GM23248 (cell line): ENCODE results near the gene NDFIP2. TPM values are rescaled to one million over a fixed set of nuclear protein-coding genes. Genes with fewer than 3 reads are reported as not detected.
A peak's percentile ranks its signal among the peaks of the same experiment; 100 is the strongest.

Experiments used
- DNase-seq: peaks from one replicate; pipeline ENCODE4 v3.0.0-alpha.2; 2015
- H2AFZ ChIP-seq: fragments of 200-600 bp; sonication (generic); 2 replicates; pipeline ENCODE4 v1.6.1; 2016; ENCODE audit warnings: antibody characterized with exemption
- H3F3A ChIP-seq: fragments of 200-600 bp; sonication (generic); 2 replicates; pipeline ENCODE4 v1.6.1; 2016; ENCODE audit warnings: mild to moderate bottlenecking, antibody characterized with exemption, mixed run types; ENCODE audit not compliant: insufficient read depth
- H3K27ac ChIP-seq: fragments of 200-600 bp; sonication (generic); 2 replicates; pipeline ENCODE4 v1.5.1; 2016; ENCODE audit warnings: mild to moderate bottlenecking
- H3K27me3 ChIP-seq: fragments of 200-600 bp; sonication (generic); replicated peaks from 2 replicates; pipeline ENCODE4 v1.6.1; 2016; ENCODE audit warnings: mild to moderate bottlenecking; ENCODE audit not compliant: insufficient read depth
- H3K36me3 ChIP-seq: fragments of 200-600 bp; sonication (generic); 2 replicates; pipeline ENCODE4 v1.6.1; 2016; ENCODE audit warnings: low read depth, mild to moderate bottlenecking
- H3K4me1 ChIP-seq: fragments of 200-600 bp; sonication (generic); 2 replicates; pipeline ENCODE4 v1.6.1; 2016; ENCODE audit warnings: mild to moderate bottlenecking; ENCODE audit not compliant: insufficient read depth
- H3K4me2 ChIP-seq: fragments of 200-600 bp; sonication (generic); one replicate; pipeline ENCODE4 v1.6.1; 2016; ENCODE audit warnings: mild to moderate bottlenecking; ENCODE audit not compliant: unreplicated experiment
- H3K4me3 ChIP-seq: fragments of 200-600 bp; sonication (generic); 2 replicates; pipeline ENCODE4 v1.5.1; 2016; ENCODE audit warnings: mild to moderate bottlenecking
- H3K79me2 ChIP-seq: fragments of 200-600 bp; sonication (generic); 2 replicates; pipeline ENCODE4 v1.6.1; 2016; ENCODE audit warnings: mild to moderate bottlenecking; ENCODE audit not compliant: insufficient read depth
- H3K9ac ChIP-seq: fragments of 200-600 bp; sonication (generic); 2 replicates; pipeline ENCODE4 v1.6.1; 2016; ENCODE audit warnings: mild to moderate bottlenecking
- H3K9me2 ChIP-seq: fragments of 200-600 bp; sonication (generic); 2 replicates; pipeline ENCODE4 v1.6.1; 2016; ENCODE audit warnings: mixed run types, mild to moderate bottlenecking, moderate library complexity; ENCODE audit not compliant: insufficient read depth
- H3K9me3 ChIP-seq: fragments of 200-600 bp; sonication (generic); one replicate; pipeline ENCODE4 v1.6.1; 2017; ENCODE audit warnings: low read depth
- H4K20me1 ChIP-seq: fragments of 200-600 bp; sonication (generic); 2 replicates; pipeline ENCODE4 v1.6.0; 2016; ENCODE audit not compliant: insufficient read depth
- EZH2 ChIP-seq: fragments of 200-600 bp; sonication (generic); IDR thresholded peaks from 2 replicates; pipeline ENCODE4 v1.6.1; 2018; ENCODE audit warnings: antibody characterized with exemption, mild to moderate bottlenecking; ENCODE audit not compliant: insufficient read depth, poor library complexity, severe bottlenecking
- EZH2phosphoT487 ChIP-seq: fragments of 200-600 bp; sonication (generic); IDR thresholded peaks from 2 replicates; pipeline ENCODE4 v1.6.1; 2018; ENCODE audit warnings: antibody characterized with exemption, moderate library complexity, mild to moderate bottlenecking, low read depth; ENCODE audit not compliant: insufficient read depth
- WGBS, 2 experiments: methylation state at CpG; one replicate each; pipeline ENCODE4 v1.1.6; 2015 to 2017; ENCODE audit warnings: low lambda C conversion rate in 2 of 2, low coverage in 1 of 2; ENCODE audit errors: missing lambda C conversion rate in 2 of 2; 5-methylcytosine and 5-hydroxymethylcytosine counted together
- in situ Hi-C: fragments of 300-500 bp; cut with MboI; formaldehyde crosslinking; loops from 2 replicates; pipeline ENCODE4 v1.15.0; 2020
- polyA plus RNA-seq: library from polyadenylated mRNA; unstranded; fragments of >200 nt; fragmentation: Nextera tagmentation; extraction: Ambion mirVana; gene quantifications from 2 replicates; pipeline ENCODE4 v1.2.1, GENCODE V29; 2016
- total RNA-seq: library from RNA; depleted of rRNA; stranded (reverse); fragments of >200 nt; shearing (Covaris generic); gene quantifications from 2 replicates; pipeline ENCODE4 v1.2.3, GENCODE V29; 2014

NDFIP2 gene
- total and polyA plus RNA-seq, 2 experiments from 2014 or later = 98.1 to 109 TPM

- in situ Hi-C loops = no loop called here
- H4K20me1 ChIP-seq = peaks cover 35% of the 10 kb centered on the region
- H3K36me3 ChIP-seq = no peaks in the 10 kb centered on the region
- H3K9ac ChIP-seq = no peak overlapping the region
- no peak overlapping the region for H2AFZ ChIP-seq
- H3K79me2 ChIP-seq = peaks cover 100% of the 10 kb centered on the region
- no peak overlapping the region for H3K4me3 ChIP-seq
- WGBS, 2 experiments = 95 to 98% methylated on average over 7 of the region's 7 CpGs
- no peak overlapping the region for H3K27ac ChIP-seq
- no peaks in the 10 kb centered on the region for H3K9me2 ChIP-seq
- H3K4me1 ChIP-seq = peaks cover 13% of the 10 kb centered on the region
- H3K9me3 ChIP-seq = no peaks in the 10 kb centered on the region
- no peaks in the 10 kb centered on the region for H3F3A ChIP-seq
- peak; percentile 29 for DNase-seq
- peak overlapping the region; percentile 1 for H3K4me2 ChIP-seq
- TF ChIP-seq EZH2phosphoT487 (no peak), EZH2 (no peak)
- no peaks in the 10 kb centered on the region for H3K27me3 ChIP-seq
Observed at GRCh38 chr13:79501538-79502232, 20.7 kb downstream of the NDFIP2 start.

GRCh38 chr13:79502859-79503468 is 22.0 kb downstream of the NDFIP2 start:
- peaks cover 96% of the 10 kb centered on the region for H3K79me2 ChIP-seq
- in situ Hi-C loops = no loop called here
- no peak for DNase-seq
- H3K4me3 ChIP-seq = no peak overlapping the region
- no peaks in the 10 kb centered on the region for H3K36me3 ChIP-seq
- no peaks in the 10 kb centered on the region for H3F3A ChIP-seq
- H2AFZ ChIP-seq = no peak overlapping the region
- TF ChIP-seq EZH2phosphoT487 = no peak
- no peak for TF ChIP-seq EZH2
- H3K4me1 ChIP-seq = peaks cover 13% of the 10 kb centered on the region
- 80 to 86% methylated on average over 3 of the region's 3 CpGs for WGBS, 2 experiments
- H3K27ac ChIP-seq = no peak overlapping the region
- no peaks in the 10 kb centered on the region for H3K9me2 ChIP-seq
- no peak overlapping the region for H3K4me2 ChIP-seq
- peaks cover 32% of the 10 kb centered on the region for H4K20me1 ChIP-seq
- H3K27me3 ChIP-seq = no peaks in the 10 kb centered on the region
- H3K9me3 ChIP-seq = no peaks in the 10 kb centered on the region
- no peak overlapping the region for H3K9ac ChIP-seq

GRCh38 chr13:79503473-79504017 is 22.6 kb downstream of the NDFIP2 start:
- in situ Hi-C loops = no loop called here
- peaks cover 32% of the 10 kb centered on the region for H4K20me1 ChIP-seq

GRCh38 chr13:79508224-79508961 is 27.4 kb downstream of the NDFIP2 start:
- TF ChIP-seq EZH2 (no peak), EZH2phosphoT487 (no peak)
- in situ Hi-C loops = no loop called here

More at GRCh38 chr13:79503473-79504017, 22.6 kb downstream of the NDFIP2 start:
- H3K4me1 ChIP-seq = peaks cover 13% of the 10 kb centered on the region
- TF ChIP-seq EZH2phosphoT487 = no peak
- TF ChIP-seq EZH2 = no peak
- no peak overlapping the region for H3K27ac ChIP-seq
- no peaks in the 10 kb centered on the region for H3K9me3 ChIP-seq
- H3K36me3 ChIP-seq = no peaks in the 10 kb centered on the region
- no peaks in the 10 kb centered on the region for H3K27me3 ChIP-seq
- no peaks in the 10 kb centered on the region for H3K9me2 ChIP-seq
- peaks cover 96% of the 10 kb centered on the region for H3K79me2 ChIP-seq
- H3K4me3 ChIP-seq = no peak overlapping the region
- no peak overlapping the region for H3K9ac ChIP-seq
- H3F3A ChIP-seq = no peaks in the 10 kb centered on the region
- no peak for DNase-seq
- H2AFZ ChIP-seq = no peak overlapping the region
- H3K4me2 ChIP-seq = no peak overlapping the region

More at GRCh38 chr13:79508224-79508961, 27.4 kb downstream of the NDFIP2 start:
- Histone ChIP-seq H3K27ac (no peak overlapping the region), H3K79me2 (peaks cover 96% of the 10 kb centered on the region), H3K9me3 (no peaks in the 10 kb centered on the region), H3K4me2 (no peak overlapping the region), H4K20me1 (peaks cover 22% of the 10 kb centered on the region), H3F3A (no peaks in the 10 kb centered on the region), H2AFZ (no peak overlapping the region), H3K4me3 (no peak overlapping the region), H3K4me1 (peaks cover 5% of the 10 kb centered on the region), H3K36me3 (no peaks in the 10 kb centered on the region), H3K9ac (no peak overlapping the region), H3K9me2 (no peaks in the 10 kb centered on the region), H3K27me3 (no peaks in the 10 kb centered on the region)
- 83 to 87% methylated on average over 6 of the region's 6 CpGs for WGBS, 2 experiments
- peak; percentile 11 for DNase-seq
